ENCODE measurements around the gene PADI1.

PADI1 gene

DNA sequence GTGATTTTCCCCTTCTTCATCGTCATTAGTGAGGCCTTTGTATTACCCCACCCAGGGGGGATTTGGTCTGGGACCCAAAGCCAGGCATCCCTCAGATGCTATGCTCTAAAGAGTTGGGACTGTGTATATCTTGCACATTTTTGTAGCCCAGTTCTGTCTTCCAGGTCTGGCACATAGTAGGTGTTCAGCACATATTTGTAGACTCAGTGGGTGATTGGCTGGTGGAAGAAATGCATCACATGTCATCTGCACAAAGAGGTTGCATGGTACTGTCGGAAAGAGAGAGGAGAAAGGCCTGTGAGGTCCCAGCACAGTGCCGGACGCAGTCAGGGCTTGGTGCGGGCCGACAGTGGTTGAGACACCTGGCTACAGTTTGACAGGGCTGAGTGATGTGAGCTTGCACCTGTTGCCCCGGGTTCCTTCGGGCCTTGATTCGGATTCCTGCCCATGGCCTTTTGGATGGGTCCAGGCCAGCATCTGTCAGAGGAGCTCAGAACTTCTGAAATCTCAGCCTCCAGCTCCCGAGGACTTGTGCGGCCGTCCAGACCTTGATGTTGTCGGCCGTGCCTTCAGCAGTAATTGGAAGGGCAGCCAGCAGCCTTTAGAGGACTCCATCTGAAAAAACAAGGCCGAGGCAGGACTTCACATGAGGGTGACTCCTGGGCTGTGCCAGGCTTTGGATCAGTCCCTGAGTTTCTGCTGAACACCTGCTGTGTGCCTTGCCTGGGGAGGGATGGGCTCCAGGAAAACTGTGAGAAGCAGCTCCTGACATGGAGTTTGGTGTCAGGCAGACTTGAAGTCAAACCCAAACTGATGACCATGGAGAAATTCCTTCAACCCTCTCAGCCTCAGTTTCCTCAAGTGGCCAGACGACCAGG is 40.9 kb upstream of the PADI1 start:
- no peak overlapping the region for H3K27ac ChIP-seq (ENCODE audit: low read depth, low read length)
- H3K9ac ChIP-seq (ENCODE audit: low read depth in 1 of 2, low read length in 2 of 2) = no peak overlapping the region
- no peaks in the 10 kb centered on the region for H3K36me3 ChIP-seq (ENCODE audit: control insufficient read depth in 1 of 2, insufficient read depth in 2 of 2, low read length in 2 of 2)
- no peaks in the 10 kb centered on the region for H3K9me3 ChIP-seq (ENCODE audit: control insufficient read depth in 1 of 2, low read length in 2 of 2)
- no peaks in the 10 kb centered on the region for H3K4me1 ChIP-seq (ENCODE audit: control insufficient read depth in 1 of 2, insufficient read depth in 2 of 2, low read length in 2 of 2)
- H3K27me3 ChIP-seq (ENCODE audit: control insufficient read depth in 1 of 2, insufficient read depth in 2 of 2, low read length in 2 of 2) = peaks cover 0 to 2% of the 10 kb centered on the region in 2 donors
- H3K4me3 ChIP-seq (ENCODE audit: low read depth in 1 of 2, low read length in 2 of 2) = no peak overlapping the region

- H3K36me3 ChIP-seq (ENCODE audit: control insufficient read depth in 1 of 2, insufficient read depth in 2 of 2, low read length in 2 of 2) = no peaks in the 10 kb centered on the region
- peaks cover 0 to 2% of the 10 kb centered on the region in 2 donors for H3K27me3 ChIP-seq (ENCODE audit: control insufficient read depth in 1 of 2, insufficient read depth in 2 of 2, low read length in 2 of 2)
- no peaks in the 10 kb centered on the region for H3K9me3 ChIP-seq (ENCODE audit: control insufficient read depth in 1 of 2, low read length in 2 of 2)
- H3K9ac ChIP-seq (ENCODE audit: low read depth in 1 of 2, low read length in 2 of 2) = no peak overlapping the region
- H3K27ac ChIP-seq (ENCODE audit: low read depth, low read length) = no peak overlapping the region
- H3K4me1 ChIP-seq (ENCODE audit: control insufficient read depth in 1 of 2, insufficient read depth in 2 of 2, low read length in 2 of 2) = no peaks in the 10 kb centered on the region
- H3K4me3 ChIP-seq (ENCODE audit: low read depth in 1 of 2, low read length in 2 of 2) = no peak overlapping the region
Observed at GRCh38 chr1:17165823-17166222, 39.1 kb upstream of the PADI1 start.

- no peak overlapping the region for H3K9ac ChIP-seq (ENCODE audit: low read depth in 1 of 2, low read length in 2 of 2)
- H3K27me3 ChIP-seq (ENCODE audit: control insufficient read depth in 1 of 2, insufficient read depth in 2 of 2, low read length in 2 of 2) = peaks cover 0 to 2% of the 10 kb centered on the region in 2 donors
- H3K36me3 ChIP-seq (ENCODE audit: control insufficient read depth in 1 of 2, insufficient read depth in 2 of 2, low read length in 2 of 2) = no peaks in the 10 kb centered on the region
- H3K4me3 ChIP-seq (ENCODE audit: low read depth in 1 of 2, low read length in 2 of 2) = no peak overlapping the region
- no peaks in the 10 kb centered on the region for H3K4me1 ChIP-seq (ENCODE audit: control insufficient read depth in 1 of 2, insufficient read depth in 2 of 2, low read length in 2 of 2)
- no peaks in the 10 kb centered on the region for H3K9me3 ChIP-seq (ENCODE audit: control insufficient read depth in 1 of 2, low read length in 2 of 2)
- H3K27ac ChIP-seq (ENCODE audit: low read depth, low read length) = no peak overlapping the region
Observed at GRCh38 chr1:17167041-17167785, 37.7 kb upstream of the PADI1 start.

- no peaks in the 10 kb centered on the region for H3K9me3 ChIP-seq (ENCODE audit: control insufficient read depth in 1 of 2, low read length in 2 of 2)
- no peaks in the 10 kb centered on the region for H3K36me3 ChIP-seq (ENCODE audit: control insufficient read depth in 1 of 2, insufficient read depth in 2 of 2, low read length in 2 of 2)
- H3K4me1 ChIP-seq (ENCODE audit: control insufficient read depth in 1 of 2, insufficient read depth in 2 of 2, low read length in 2 of 2) = no peaks in the 10 kb centered on the region
- no peak overlapping the region for H3K9ac ChIP-seq (ENCODE audit: low read depth in 1 of 2, low read length in 2 of 2)
- H3K27me3 ChIP-seq (ENCODE audit: control insufficient read depth in 1 of 2, insufficient read depth in 2 of 2, low read length in 2 of 2) = peaks cover 0 to 2% of the 10 kb centered on the region in 2 donors
- no peak overlapping the region for H3K27ac ChIP-seq (ENCODE audit: low read depth, low read length)
- no peak overlapping the region for H3K4me3 ChIP-seq (ENCODE audit: low read depth in 1 of 2, low read length in 2 of 2)
Observed at GRCh38 chr1:17167786-17168090, 37.2 kb upstream of the PADI1 start.

DNA sequence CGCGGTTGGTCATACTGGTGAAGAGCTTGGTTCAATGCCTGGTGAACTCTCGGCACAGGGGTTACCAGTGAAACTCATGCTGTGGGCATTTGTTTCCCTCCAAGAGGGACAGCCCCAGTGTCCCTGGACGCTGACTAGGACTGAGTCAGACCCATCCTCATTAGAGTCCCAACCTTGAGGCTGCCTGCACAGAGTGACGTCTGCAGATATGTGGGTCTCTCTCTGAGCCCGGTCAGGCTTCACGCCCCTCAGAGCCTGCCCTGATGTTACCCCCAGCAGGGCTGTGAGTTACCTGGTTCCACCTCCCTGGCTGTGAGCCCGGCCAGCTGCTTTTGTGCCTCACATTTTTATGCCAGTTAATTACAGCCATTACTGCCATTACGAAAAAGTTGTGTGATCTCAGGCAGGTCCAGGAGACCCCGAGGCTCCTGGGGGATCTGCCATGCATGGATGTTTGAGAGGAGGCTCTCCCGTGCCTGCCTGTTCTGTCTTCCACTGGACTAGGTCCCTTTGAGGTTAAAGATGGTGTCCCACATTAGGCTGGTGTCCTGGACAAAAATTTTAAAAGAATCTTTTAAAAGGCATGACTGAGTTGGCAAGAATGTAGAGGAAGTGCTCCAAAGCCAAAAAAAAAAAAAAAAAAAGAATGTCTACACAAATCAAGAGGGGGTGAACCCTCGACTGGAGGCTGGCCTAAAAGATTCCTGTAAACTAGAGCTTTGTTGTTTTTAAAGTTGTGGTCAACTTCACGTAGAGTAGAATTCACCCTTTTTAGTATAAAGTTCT is 36.6 kb upstream of the PADI1 start:
- Histone ChIP-seq H3K27me3 (ENCODE audit: control insufficient read depth in 1 of 2, insufficient read depth in 2 of 2, low read length in 2 of 2) (peaks cover 0 to 2% of the 10 kb centered on the region in 2 donors), H3K9ac (ENCODE audit: low read depth in 1 of 2, low read length in 2 of 2) (no peak overlapping the region), H3K36me3 (ENCODE audit: control insufficient read depth in 1 of 2, insufficient read depth in 2 of 2, low read length in 2 of 2) (no peaks in the 10 kb centered on the region), H3K4me3 (ENCODE audit: low read depth in 1 of 2, low read length in 2 of 2) (no peak overlapping the region), H3K27ac (ENCODE audit: low read depth, low read length) (no peak overlapping the region), H3K9me3 (ENCODE audit: control insufficient read depth in 1 of 2, low read length in 2 of 2) (no peaks in the 10 kb centered on the region), H3K4me1 (ENCODE audit: control insufficient read depth in 1 of 2, insufficient read depth in 2 of 2, low read length in 2 of 2) (no peaks in the 10 kb centered on the region)

GRCh38 chr1:17170571-17170970 is 34.4 kb upstream of the PADI1 start:
- H3K4me3 ChIP-seq (ENCODE audit: low read depth in 1 of 2, low read length in 2 of 2) = no peak overlapping the region
- no peaks in the 10 kb centered on the region for H3K4me1 ChIP-seq (ENCODE audit: control insufficient read depth in 1 of 2, insufficient read depth in 2 of 2, low read length in 2 of 2)
- peaks cover 0 to 2% of the 10 kb centered on the region in 2 donors for H3K27me3 ChIP-seq (ENCODE audit: control insufficient read depth in 1 of 2, insufficient read depth in 2 of 2, low read length in 2 of 2)
- H3K27ac ChIP-seq (ENCODE audit: low read depth, low read length) = no peak overlapping the region
- no peaks in the 10 kb centered on the region for H3K36me3 ChIP-seq (ENCODE audit: control insufficient read depth in 1 of 2, insufficient read depth in 2 of 2, low read length in 2 of 2)
- no peak overlapping the region for H3K9ac ChIP-seq (ENCODE audit: low read depth in 1 of 2, low read length in 2 of 2)
- H3K9me3 ChIP-seq (ENCODE audit: control insufficient read depth in 1 of 2, low read length in 2 of 2) = no peaks in the 10 kb centered on the region

DNA sequence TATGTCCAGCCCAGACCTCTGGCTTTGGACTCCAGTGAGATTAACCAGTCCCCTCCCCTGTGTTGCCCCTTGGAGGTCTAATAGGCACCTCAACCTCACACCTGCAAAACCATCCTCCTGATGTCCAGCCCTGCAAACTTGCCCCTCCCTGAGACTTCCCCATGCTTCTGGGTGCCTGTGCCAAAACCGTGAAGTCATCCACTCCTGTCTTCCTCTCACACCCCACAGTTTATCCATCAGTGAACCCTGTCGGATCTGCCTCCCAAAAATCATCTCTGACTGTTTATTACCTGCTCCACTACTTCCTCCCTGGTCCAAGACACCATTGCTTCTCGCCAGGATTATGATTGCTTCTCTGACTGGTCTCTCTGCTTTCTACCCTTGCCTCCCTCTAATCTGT is 31.7 kb upstream of the PADI1 start:
- Histone ChIP-seq H3K27ac (ENCODE audit: low read depth, low read length) (no peak overlapping the region), H3K27me3 (ENCODE audit: control insufficient read depth in 1 of 2, insufficient read depth in 2 of 2, low read length in 2 of 2) (peaks cover 0 to 2% of the 10 kb centered on the region in 2 donors), H3K4me1 (ENCODE audit: control insufficient read depth in 1 of 2, insufficient read depth in 2 of 2, low read length in 2 of 2) (no peaks in the 10 kb centered on the region), H3K9me3 (ENCODE audit: control insufficient read depth in 1 of 2, low read length in 2 of 2) (no peaks in the 10 kb centered on the region), H3K36me3 (ENCODE audit: control insufficient read depth in 1 of 2, insufficient read depth in 2 of 2, low read length in 2 of 2) (no peaks in the 10 kb centered on the region), H3K4me3 (ENCODE audit: low read depth in 1 of 2, low read length in 2 of 2) (no peak overlapping the region), H3K9ac (ENCODE audit: low read depth in 1 of 2, low read length in 2 of 2) (no peak overlapping the region)

GRCh38 chr1:17176306-17177061 is 28.4 kb upstream of the PADI1 start:
- Histone ChIP-seq H3K9me3 (ENCODE audit: control insufficient read depth in 1 of 2, low read length in 2 of 2) (no peaks in the 10 kb centered on the region), H3K4me1 (ENCODE audit: control insufficient read depth in 1 of 2, insufficient read depth in 2 of 2, low read length in 2 of 2) (no peaks in the 10 kb centered on the region), H3K27me3 (ENCODE audit: control insufficient read depth in 1 of 2, insufficient read depth in 2 of 2, low read length in 2 of 2) (peaks cover 0 to 2% of the 10 kb centered on the region in 2 donors), H3K27ac (ENCODE audit: low read depth, low read length) (no peak overlapping the region), H3K36me3 (ENCODE audit: control insufficient read depth in 1 of 2, insufficient read depth in 2 of 2, low read length in 2 of 2) (no peaks in the 10 kb centered on the region), H3K9ac (ENCODE audit: low read depth in 1 of 2, low read length in 2 of 2) (no peak overlapping the region), H3K4me3 (ENCODE audit: low read depth in 1 of 2, low read length in 2 of 2) (no peak overlapping the region)

DNA sequence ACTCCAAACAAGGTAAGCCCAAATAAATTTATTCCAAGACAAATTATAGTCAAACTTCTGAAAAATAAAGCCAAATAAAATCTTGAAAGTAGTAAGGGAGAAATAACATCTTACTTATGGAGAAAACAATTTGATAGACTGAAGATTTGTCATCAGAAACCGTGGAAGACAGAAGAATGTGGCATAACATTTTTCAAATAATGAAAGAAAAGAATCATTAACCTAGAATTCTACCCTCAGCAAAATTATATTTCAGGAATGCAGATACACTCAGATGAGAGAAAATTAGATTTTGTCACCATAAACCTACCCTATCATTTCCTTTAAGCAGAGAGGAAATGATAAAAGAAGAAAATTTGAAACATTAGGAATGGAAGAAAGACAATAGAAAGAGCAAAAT is 27.3 kb upstream of the PADI1 start:
- Histone ChIP-seq H3K36me3 (ENCODE audit: control insufficient read depth in 1 of 2, insufficient read depth in 2 of 2, low read length in 2 of 2) (no peaks in the 10 kb centered on the region), H3K4me3 (ENCODE audit: low read depth in 1 of 2, low read length in 2 of 2) (no peak overlapping the region), H3K9ac (ENCODE audit: low read depth in 1 of 2, low read length in 2 of 2) (no peak overlapping the region)

More for the DNA sequence above, 27.3 kb upstream of the PADI1 start:
- Histone ChIP-seq H3K27ac (ENCODE audit: low read depth, low read length) (no peak overlapping the region), H3K4me1 (ENCODE audit: control insufficient read depth in 1 of 2, insufficient read depth in 2 of 2, low read length in 2 of 2) (no peaks in the 10 kb centered on the region), H3K27me3 (ENCODE audit: control insufficient read depth in 1 of 2, insufficient read depth in 2 of 2, low read length in 2 of 2) (peaks cover 0 to 2% of the 10 kb centered on the region in 2 donors), H3K9me3 (ENCODE audit: control insufficient read depth in 1 of 2, low read length in 2 of 2) (no peaks in the 10 kb centered on the region)

Data from duodenal mucosa (tissue), 2 donors.